Upper lobe of left lung (tissue), 4 donors: ENCODE data around the gene LINS1.
A peak's percentile ranks its signal among the peaks of the same experiment; 100 is the strongest.

Experiments used
- POLR2A ChIP-seq, 4 donors: fragments of 450-650 bp; IDR thresholded peaks; one replicate each; pipeline ENCODE4 v1.5.1; 2016 to 2017; ENCODE audit warnings: antibody characterized with exemption in 4 of 4, mild to moderate bottlenecking in 2 of 4
- TF ChIP-seq, protein P1 (sequence below), 6 experiments: fragments of 450-650 bp in 4 of 6; fragments of 200-600 bp in 2 of 6; sonication (generic) in 2 of 6; IDR thresholded peaks; one replicate each; pipeline ENCODE4 v1.5.1; 2016 to 2019; ENCODE audit warnings: antibody characterized with exemption in 6 of 6

DNA sequence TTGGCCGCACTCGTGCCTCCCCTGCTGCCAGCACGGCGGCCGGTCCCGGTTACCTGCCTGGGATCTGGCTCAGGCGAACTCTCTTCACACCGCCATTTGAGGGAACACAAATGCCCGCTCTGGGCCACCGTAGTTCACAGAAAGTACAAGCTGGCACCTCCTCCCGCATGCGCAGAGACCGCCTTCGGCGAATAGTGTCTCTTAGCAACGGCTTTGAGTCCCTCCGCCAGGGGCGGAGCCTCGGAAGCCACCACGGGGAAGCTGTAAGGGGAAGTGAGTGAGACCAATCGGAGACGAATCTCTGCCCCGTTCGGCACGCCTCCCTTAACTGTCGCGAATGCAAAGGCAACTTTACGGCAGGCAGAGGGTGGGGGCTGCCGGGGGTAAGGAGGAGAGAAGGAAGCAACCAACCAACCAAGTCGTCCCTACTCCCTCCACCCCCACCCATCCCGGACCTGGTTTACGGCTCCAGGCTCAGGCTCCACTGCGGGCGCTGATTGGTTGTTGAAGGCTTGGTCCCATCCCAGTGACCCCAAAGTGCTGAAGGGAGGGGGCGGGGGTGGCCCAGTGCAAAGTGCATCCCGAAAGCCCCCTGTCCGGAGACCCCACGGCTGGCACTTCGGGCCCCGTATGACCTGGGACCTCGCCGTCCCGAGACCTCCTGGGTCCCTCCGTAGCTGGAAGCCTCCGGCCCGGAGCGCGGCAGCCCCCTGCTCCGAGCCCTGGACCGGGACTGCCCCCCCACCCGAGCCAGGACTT lies at the start of gene LINS1, which contains the start of gene ASB7:
- TF ChIP-seq, protein P1, sequence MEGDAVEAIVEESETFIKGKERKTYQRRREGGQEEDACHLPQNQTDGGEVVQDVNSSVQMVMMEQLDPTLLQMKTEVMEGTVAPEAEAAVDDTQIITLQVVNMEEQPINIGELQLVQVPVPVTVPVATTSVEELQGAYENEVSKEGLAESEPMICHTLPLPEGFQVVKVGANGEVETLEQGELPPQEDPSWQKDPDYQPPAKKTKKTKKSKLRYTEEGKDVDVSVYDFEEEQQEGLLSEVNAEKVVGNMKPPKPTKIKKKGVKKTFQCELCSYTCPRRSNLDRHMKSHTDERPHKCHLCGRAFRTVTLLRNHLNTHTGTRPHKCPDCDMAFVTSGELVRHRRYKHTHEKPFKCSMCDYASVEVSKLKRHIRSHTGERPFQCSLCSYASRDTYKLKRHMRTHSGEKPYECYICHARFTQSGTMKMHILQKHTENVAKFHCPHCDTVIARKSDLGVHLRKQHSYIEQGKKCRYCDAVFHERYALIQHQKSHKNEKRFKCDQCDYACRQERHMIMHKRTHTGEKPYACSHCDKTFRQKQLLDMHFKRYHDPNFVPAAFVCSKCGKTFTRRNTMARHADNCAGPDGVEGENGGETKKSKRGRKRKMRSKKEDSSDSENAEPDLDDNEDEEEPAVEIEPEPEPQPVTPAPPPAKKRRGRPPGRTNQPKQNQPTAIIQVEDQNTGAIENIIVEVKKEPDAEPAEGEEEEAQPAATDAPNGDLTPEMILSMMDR (IDR thresholded peaks at IDR 0.05): peak in 1 of 6 experiments; percentile 17
- TF ChIP-seq POLR2A (IDR thresholded peaks at IDR 0.05): peak in 2 of 4 donors; percentile 28 to 57
